Uterus (tissue), 4 donors: ENCODE data around the gene NEGR1. TPM values are rescaled to one million over a fixed set of nuclear protein-coding genes. Genes with fewer than 3 reads are reported as not detected.
A peak's percentile ranks its signal among the peaks of the same experiment; 100 is the strongest.

Experiments
- DNase-seq, 2 donors: peaks; one replicate each; pipeline ENCODE4 v3.0.0-alpha.2; 2019 to 2020
- H3K27ac ChIP-seq, 2 donors: fragments of 200-600 bp; sonication (generic); 1 replicate in 1 of 2; 2 replicates in 1 of 2; pipeline ENCODE4 v1.5.1; 2016 to 2018
- H3K27me3 ChIP-seq, 2 donors: fragments of 200-600 bp; sonication (generic); one replicate each; pipeline ENCODE4 v1.5.1; 2018 to 2019; ENCODE audit warnings: control low read depth in 1 of 2
- H3K36me3 ChIP-seq, 2 donors: fragments of 200-600 bp; sonication (generic); one replicate each; pipeline ENCODE4 v1.5.1; 2019; ENCODE audit warnings: control low read depth in 1 of 2
- H3K4me1 ChIP-seq, 2 donors: fragments of 200-600 bp; sonication (generic); one replicate each; pipeline ENCODE4 v1.5.1; 2018 to 2019; ENCODE audit warnings: control low read depth in 1 of 2
- H3K4me3 ChIP-seq, 2 donors: fragments of 200-600 bp; sonication (generic); 1 replicate in 1 of 2; 2 replicates in 1 of 2; pipeline ENCODE4 v1.5.1; 2018 to 2019; ENCODE audit warnings: mild to moderate bottlenecking in 1 of 2
- H3K9me3 ChIP-seq, 2 donors: fragments of 200-600 bp; sonication (generic); one replicate each; pipeline ENCODE4 v1.5.1; 2019; ENCODE audit warnings: control low read depth in 1 of 2
- CTCF ChIP-seq, 4 experiments: fragments of 200-600 bp in 2 of 4; fragments of 450-650 bp in 2 of 4; sonication (generic) in 2 of 4; IDR thresholded peaks; one replicate each; pipeline ENCODE4 v1.5.1; 2016 to 2019; ENCODE audit warnings: antibody characterized with exemption in 4 of 4, mild to moderate bottlenecking in 2 of 4, moderate library complexity in 1 of 4
- POLR2A ChIP-seq, 2 donors: fragments of 450-650 bp; IDR thresholded peaks; one replicate each; pipeline ENCODE4 v1.6.1; 2016; ENCODE audit warnings: antibody characterized with exemption in 2 of 2, mild to moderate bottlenecking in 1 of 2, moderate library complexity in 1 of 2
- intact Hi-C: fragments of 100-400 bp; cut with DNase I; formaldehyde crosslinking; loops from one replicate; pipeline ENCODE4 v1.15.1; 2023; ENCODE audit warnings: low total_unique reads
- total RNA-seq, 4 donors: library from RNA; depleted of rRNA in 3 of 4; stranded (reverse); fragments of >200 nt in 3 of 4; gene quantifications; one replicate each; pipeline versions ENCODE4 v1.1.0 to v1.2.4, GENCODE V29; 2014 to 2023
- donor health status: DM: yes; HTN: yes; CAD: no.

NEGR1 gene
- 10 to 100 TPM in 3 of 4 donors, 1 to 10 TPM in 1; 6.7 to 42.9 (median 33.3) TPM for total RNA-seq

DNA sequence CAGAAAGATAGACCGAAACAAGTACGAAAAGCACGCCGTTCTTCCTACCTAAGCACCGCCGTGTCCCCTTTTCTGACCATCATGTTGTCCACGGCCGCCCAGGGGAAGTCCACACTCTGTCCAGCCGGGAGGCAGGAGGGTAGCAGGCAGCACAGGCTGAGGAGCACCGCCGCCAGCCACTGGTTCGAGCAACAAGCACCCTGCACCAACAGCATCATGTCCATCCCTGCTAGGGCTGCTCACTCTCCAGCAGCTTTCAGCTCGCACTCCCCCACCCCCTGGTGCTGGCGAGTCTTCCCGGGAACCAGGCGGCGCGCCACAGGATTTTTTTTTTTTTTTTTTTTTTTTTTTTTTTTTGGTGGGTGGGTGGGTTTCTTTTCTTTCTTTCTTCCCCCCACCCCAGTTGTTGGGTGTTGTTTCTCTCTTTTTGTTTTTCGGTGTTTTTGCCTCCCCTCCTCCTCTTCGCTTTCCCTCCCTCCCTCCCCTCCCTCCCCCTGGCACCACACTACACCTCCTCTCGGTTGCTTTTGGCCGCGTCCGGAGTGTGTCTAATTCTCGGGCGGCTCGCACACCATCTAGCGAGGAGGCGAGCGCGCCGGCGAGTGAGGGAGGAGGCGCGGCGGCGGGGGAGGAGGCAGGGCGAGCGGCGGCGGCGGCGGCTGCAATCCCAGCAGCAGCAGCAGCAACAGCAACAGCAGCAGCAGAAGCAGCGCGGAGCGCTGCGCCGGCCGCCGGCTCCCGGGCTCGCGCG, at the start of gene NEGR1:
TSS of gene NEGR1 (minus strand) at position 269 of the 751 bp plus-strand sequence.
- Histone ChIP-seq H3K4me3 (peak within 1 kb of the TSS; percentile 65 to 75), H3K9me3 (no peaks in the 10 kb centered on the region), H3K36me3 (no peaks in the 10 kb centered on the region), H3K27ac (peak within 1 kb of the TSS; percentile 84 to 86), H3K4me1 (no peaks in the 10 kb centered on the region), H3K27me3 (no peaks in the 10 kb centered on the region)
- intact Hi-C loops = no loop called here
- DNase-seq = peak; percentile 83 to 88
- peak in 2 of 4 experiments; percentile 38 to 49 for TF ChIP-seq CTCF (IDR thresholded peaks at IDR 0.05)
- TF ChIP-seq POLR2A (IDR thresholded peaks at IDR 0.05) = peak in 1 of 2 donors; percentile 54

DNA sequence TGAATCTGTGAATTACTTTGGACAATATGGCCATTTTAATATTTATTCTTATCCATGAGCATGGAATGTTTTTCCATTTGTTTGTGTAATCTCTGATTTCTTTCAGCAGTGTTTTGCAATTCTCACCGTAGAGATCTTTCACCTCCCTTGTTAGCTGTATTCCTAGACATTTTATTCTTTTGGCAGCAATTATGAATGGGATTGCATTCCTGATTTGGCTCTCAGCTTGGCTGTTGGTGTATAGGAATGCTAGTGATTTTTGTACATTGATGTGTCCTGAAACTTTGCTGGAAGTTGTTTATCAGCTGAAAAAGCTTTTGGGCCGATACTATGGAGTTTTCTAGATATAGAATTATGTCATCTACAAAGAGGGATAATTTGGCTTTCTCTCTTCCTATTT, 44.2 kb upstream of the NEGR1 start:
- Histone ChIP-seq H3K9me3 (no peaks in the 10 kb centered on the region), H3K27ac (no peak overlapping the region), H3K36me3 (no peaks in the 10 kb centered on the region), H3K4me1 (no peaks in the 10 kb centered on the region), H3K4me3 (no peak overlapping the region), H3K27me3 (no peaks in the 10 kb centered on the region)
- TF ChIP-seq POLR2A (IDR thresholded peaks at IDR 0.05) = no peak
- no peak for TF ChIP-seq CTCF (IDR thresholded peaks at IDR 0.05)
- DNase-seq = no peak
- intact Hi-C loops = no loop called here

GRCh38 chr1:72324451-72324850, 42.1 kb upstream of the NEGR1 start:
- H3K27ac ChIP-seq = no peak overlapping the region
- no peak overlapping the region for H3K4me3 ChIP-seq
- no peaks in the 10 kb centered on the region for H3K27me3 ChIP-seq
- no peak for DNase-seq
- H3K36me3 ChIP-seq = no peaks in the 10 kb centered on the region
- TF ChIP-seq CTCF (IDR thresholded peaks at IDR 0.05) = no peak
- no peak for TF ChIP-seq POLR2A (IDR thresholded peaks at IDR 0.05)
- intact Hi-C loops = no loop called here
- H3K9me3 ChIP-seq = no peaks in the 10 kb centered on the region
- H3K4me1 ChIP-seq = no peaks in the 10 kb centered on the region

GRCh38 chr1:72322910-72323309, 40.6 kb upstream of the NEGR1 start:
- no peak overlapping the region for H3K27ac ChIP-seq
- no peak for TF ChIP-seq POLR2A (IDR thresholded peaks at IDR 0.05)
- no peak for TF ChIP-seq CTCF (IDR thresholded peaks at IDR 0.05)
- H3K36me3 ChIP-seq = no peaks in the 10 kb centered on the region
- H3K9me3 ChIP-seq = no peaks in the 10 kb centered on the region
- intact Hi-C loops = no loop called here
- H3K4me1 ChIP-seq = no peaks in the 10 kb centered on the region
- DNase-seq = no peak
- no peaks in the 10 kb centered on the region for H3K27me3 ChIP-seq
- no peak overlapping the region for H3K4me3 ChIP-seq

DNA sequence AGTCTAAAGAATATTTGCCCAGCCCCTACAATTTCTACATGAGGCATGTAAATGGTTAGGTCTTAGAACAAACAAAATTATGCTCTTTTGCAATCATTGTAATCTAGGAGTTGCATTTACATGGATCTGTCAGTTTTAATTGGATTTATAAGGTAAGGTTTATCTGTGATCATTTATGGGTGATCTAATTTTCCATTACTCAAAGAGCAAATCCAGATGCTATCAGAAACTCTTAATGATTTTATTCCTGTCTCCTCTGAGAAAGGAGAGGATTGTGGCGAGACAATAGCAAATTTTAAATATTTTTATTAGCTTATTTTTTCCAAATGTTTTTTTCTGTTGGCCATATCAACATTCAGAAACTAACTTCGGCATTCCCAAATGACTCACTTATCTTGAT, 14.2 kb upstream of the NEGR1 start:
- Histone ChIP-seq H3K9me3 (no peaks in the 10 kb centered on the region), H3K36me3 (no peaks in the 10 kb centered on the region), H3K27me3 (no peaks in the 10 kb centered on the region), H3K4me3 (no peak overlapping the region), H3K27ac (no peak overlapping the region), H3K4me1 (no peaks in the 10 kb centered on the region)
- intact Hi-C loops = no loop called here
- no peak for DNase-seq
- TF ChIP-seq POLR2A (IDR thresholded peaks at IDR 0.05) (no peak), CTCF (IDR thresholded peaks at IDR 0.05) (no peak)
